ENCODE data around the gene EEFSEC. TPM values are rescaled to one million over a fixed set of nuclear protein-coding genes. Genes with fewer than 3 reads are reported as not detected.

EEFSEC gene
- total RNA-seq, 1 donor from 2014 or later = 15.3 TPM

GRCh38 chr3:128447561-128448013 lies 294.3 kb downstream of the EEFSEC start:
- no peak for DNase-seq
- no peaks in the 10 kb centered on the region for H3K27me3 ChIP-seq
- intact Hi-C loops (cut with DNase I) = no loop called here
- H3K36me3 ChIP-seq = no peaks in the 10 kb centered on the region
- TF ChIP-seq CTCF (IDR thresholded peaks at IDR 0.05) = no peak
- no peak overlapping the region for H3K4me3 ChIP-seq
- H3K4me1 ChIP-seq = no peaks in the 10 kb centered on the region
- H3K27ac ChIP-seq = no peak overlapping the region
- H3K9me3 ChIP-seq = no peaks in the 10 kb centered on the region
- no peak for ATAC-seq

- no peak overlapping the region for H3K4me3 ChIP-seq
- no peaks in the 10 kb centered on the region for H3K36me3 ChIP-seq
- no peaks in the 10 kb centered on the region for H3K27me3 ChIP-seq
- no peak overlapping the region for H3K27ac ChIP-seq
- intact Hi-C loops (cut with DNase I) = no loop called here
- H3K4me1 ChIP-seq = no peaks in the 10 kb centered on the region
- no peak for DNase-seq
- no peak for ATAC-seq
- H3K9me3 ChIP-seq = no peaks in the 10 kb centered on the region
- no peak for TF ChIP-seq CTCF (IDR thresholded peaks at IDR 0.05)
These were observed 295.2 kb downstream of the EEFSEC start for GRCh38 chr3:128448491-128448890.

- no peaks in the 10 kb centered on the region for H3K27me3 ChIP-seq
- H3K4me1 ChIP-seq = no peaks in the 10 kb centered on the region
- no peaks in the 10 kb centered on the region for H3K9me3 ChIP-seq
- H3K27ac ChIP-seq = no peak overlapping the region
- intact Hi-C loops (cut with DNase I) = no loop called here
- H3K4me3 ChIP-seq = no peak overlapping the region
- H3K36me3 ChIP-seq = no peaks in the 10 kb centered on the region
- DNase-seq = no peak
- TF ChIP-seq CTCF (IDR thresholded peaks at IDR 0.05) = no peak
- no peak for ATAC-seq
These were observed 295.9 kb downstream of the EEFSEC start for GRCh38 chr3:128449111-128449638.

GRCh38 chr3:128452120-128452519 lies 298.8 kb downstream of the EEFSEC start:
- Histone ChIP-seq H3K9me3 (no peaks in the 10 kb centered on the region), H3K4me1 (no peaks in the 10 kb centered on the region), H3K27me3 (peaks cover 13% of the 10 kb centered on the region), H3K27ac (no peak overlapping the region), H3K36me3 (no peaks in the 10 kb centered on the region), H3K4me3 (no peak overlapping the region)
- intact Hi-C loops (cut with DNase I) = no loop called here
- no peak for TF ChIP-seq CTCF (IDR thresholded peaks at IDR 0.05)
- DNase-seq (no peak), ATAC-seq (no peak)

- intact Hi-C loops (cut with DNase I) = no loop called here
- DNase-seq = no peak
- Histone ChIP-seq H3K4me3 (no peak overlapping the region), H3K9me3 (no peaks in the 10 kb centered on the region), H3K36me3 (no peaks in the 10 kb centered on the region), H3K27me3 (peaks cover 13% of the 10 kb centered on the region), H3K4me1 (no peaks in the 10 kb centered on the region), H3K27ac (no peak overlapping the region)
- TF ChIP-seq CTCF (IDR thresholded peaks at IDR 0.05) = no peak
- ATAC-seq = no peak
These were observed 299.5 kb downstream of the EEFSEC start for GRCh38 chr3:128452678-128453275.

Measured in upper lobe of right lung (tissue), 1 donor.